Fibroblast of villous mesenchyme (primary cell): Measurements from ENCODE around the gene TRAPPC6A. TPM values are rescaled to one million over a fixed set of nuclear protein-coding genes. Genes with fewer than 3 reads are reported as not detected.

Source experiments
- DNase-seq: peaks from one replicate; pipeline ENCODE4 v3.0.0-alpha.2; 2010; ENCODE audit warnings: low read depth
- H3K4me3 ChIP-seq: 2 replicates; pipeline ENCODE4 v1.5.1; 2011; ENCODE audit warnings: low read depth, mild to moderate bottlenecking, low read length
- CTCF ChIP-seq: IDR thresholded peaks from 2 replicates; pipeline ENCODE4 v1.5.1; 2012; ENCODE audit warnings: low read depth, mild to moderate bottlenecking, low read length; ENCODE audit not compliant: insufficient read depth
- total RNA-seq: library from RNA; depleted of rRNA; stranded (reverse); fragments of >200 nt; gene quantifications from 2 replicates; pipeline ENCODE4 v1.2.3, GENCODE V29; 2012

TRAPPC6A gene
- 3.9 and 7.7 TPM in 2 replicates for total RNA-seq

GRCh38 chr19:45177817-45178261, at the start of gene TRAPPC6A:
Gene TRAPPC6A (minus strand): TSS chr19:45178237. CDS start chr19:45178218, 19 bp downstream.
- no peak for TF ChIP-seq CTCF
- peak; percentile 69 for DNase-seq
- H3K4me3 ChIP-seq, result peak within 1 kb of the TSS; percentile 96

GRCh38 chr19:45224645-45225044, 46.6 kb upstream of the TRAPPC6A start:
- TF ChIP-seq CTCF, result no peak
- DNase-seq, result no peak
- H3K4me3 ChIP-seq, result no peak overlapping the region

- H3K4me3 ChIP-seq, result no peak overlapping the region
- TF ChIP-seq CTCF, result no peak
- DNase-seq, result no peak
Measured at GRCh38 chr19:45223879-45224278, 45.8 kb upstream of the TRAPPC6A start.

- TF ChIP-seq CTCF, result no peak
- H3K4me3 ChIP-seq, result no peak overlapping the region
- no peak for DNase-seq
Measured at GRCh38 chr19:45222724-45223123, 44.7 kb upstream of the TRAPPC6A start.

GRCh38 chr19:45218911-45219743, 41.1 kb upstream of the TRAPPC6A start:
- TF ChIP-seq CTCF, result no peak
- H3K4me3 ChIP-seq, result no peak overlapping the region
- DNase-seq, result peak; percentile 10

GRCh38 chr19:45218426-45218825, 40.4 kb upstream of the TRAPPC6A start:
- H3K4me3 ChIP-seq, result no peak overlapping the region
- no peak for DNase-seq
- TF ChIP-seq CTCF, result no peak
